Measurements from ENCODE around the gene RNGTT.
"Not testable (repeated sequence)": the region's sequence is repeated elsewhere in the genome, so short reads cannot be mapped to it uniquely, and the experiment has no call there.

Gene RNGTT

GRCh38 chr6:88814909-88815308, 148.5 kb downstream of the RNGTT start:
- DNase-seq, result no peak

GRCh38 chr6:88813045-88813444, 150.4 kb downstream of the RNGTT start:
- no peak for DNase-seq

- no peak for DNase-seq
These were observed 152.7 kb downstream of the RNGTT start for GRCh38 chr6:88810701-88811100.

- DNase-seq, result no peak
These were observed 153.3 kb downstream of the RNGTT start for GRCh38 chr6:88810089-88810488.

GRCh38 chr6:88808381-88808780, 155.0 kb downstream of the RNGTT start:
- no peak for DNase-seq

GRCh38 chr6:88807622-88808021, 155.8 kb downstream of the RNGTT start:
- DNase-seq, result no peak

GRCh38 chr6:88806728-88807127, 156.7 kb downstream of the RNGTT start:
- no peak for DNase-seq

GRCh38 chr6:88804701-88805100, 158.7 kb downstream of the RNGTT start:
- DNase-seq, result no peak

- DNase-seq, result no peak
These were observed 177.9 kb downstream of the RNGTT start for GRCh38 chr6:88785478-88785877.

GRCh38 chr6:88780714-88781389, 182.6 kb downstream of the RNGTT start:
- DNase-seq, result peak in 22 of 56 donors; percentile 0 to 34 (median 6)

GRCh38 chr6:88775866-88776571, 187.4 kb downstream of the RNGTT start:
- no peak for DNase-seq

GRCh38 chr6:88768114-88768513, 195.3 kb downstream of the RNGTT start:
- DNase-seq, result not testable (repeated sequence)

- no peak for DNase-seq
These were observed 199.3 kb downstream of the RNGTT start for GRCh38 chr6:88764081-88764480.

- DNase-seq, result no peak
These were observed 200.3 kb downstream of the RNGTT start for GRCh38 chr6:88763160-88763559.

GRCh38 chr6:88761237-88762031, 202.0 kb downstream of the RNGTT start:
- no peak for DNase-seq

- no peak for DNase-seq
These were observed 203.3 kb downstream of the RNGTT start for GRCh38 chr6:88760091-88760490.

- no peak for DNase-seq
These were observed 212.5 kb downstream of the RNGTT start for GRCh38 chr6:88750936-88751335.

- DNase-seq, result no peak
These were observed 213.6 kb downstream of the RNGTT start for GRCh38 chr6:88749849-88750248.

- DNase-seq, result no peak
These were observed 215.3 kb downstream of the RNGTT start for GRCh38 chr6:88748141-88748540.

GRCh38 chr6:88741939-88742338, 221.5 kb downstream of the RNGTT start:
- no peak for DNase-seq

- no peak for DNase-seq
These were observed 222.3 kb downstream of the RNGTT start for GRCh38 chr6:88741071-88741470.

GRCh38 chr6:88734544-88734943, 228.9 kb downstream of the RNGTT start:
- DNase-seq, result no peak
